HepG2 (cell line): ENCODE results near the gene AATF. TPM values are rescaled to one million over a fixed set of nuclear protein-coding genes. Genes with fewer than 3 reads are reported as not detected.

Experiments used
- ATAC-seq: fragments of 200-7000 bp; cut with Tn5 transposase; 3 replicates; pipeline ENCODE4 v1.9.1; 2020; ENCODE audit warnings: mild to moderate bottlenecking, moderate library complexity
- BruUV-seq: library from RNA; stranded (reverse); fragments of 400-500 nt; replicated peaks from 2 replicates; lab custom pipeline; 2021; lab: Mats Ljungman, UMichigan
- CTCF ChIA-PET: fragments of 300-600 bp; formaldehyde crosslinking; extraction: SDS; loops from one replicate; lab custom pipeline; 2021; ENCODE audit warnings: low total read pairs, inconsistent platforms, low intra/inter-chr PET ratio; lab: Yijun Ruan, JAX
- POLR2A ChIA-PET: fragments of 350-600 bp; sonication (Branson Sonifier 250); formaldehyde crosslinking; loops from one replicate; lab custom pipeline; 2020; ENCODE audit warnings: antibody characterized with exemption, inconsistent platforms; lab: Yijun Ruan, JAX
- DNase-seq: peaks from one replicate; pipeline ENCODE4 v3.0.0-alpha.2; 2015; ENCODE audit warnings: low spot score
- FAIRE-seq: peaks from 3 replicates; lab custom pipeline; 2011; peaks lifted over from hg19 to GRCh38; lab: Jason Lieb, UNC
- H2AFZ ChIP-seq: one replicate; pipeline ENCODE4 v1.6.1; 2011; ENCODE audit warnings: low read length, inconsistent platforms
- H3K27ac ChIP-seq: fragments of 300-600 bp; 3 replicates; pipeline ENCODE4 v1.8.0; 2011; ENCODE audit warnings: mixed run types, mild to moderate bottlenecking, mixed read lengths, low read length, inconsistent platforms; ENCODE audit not compliant: insufficient read depth; ENCODE audit errors: extremely low read length
- H3K27me3 ChIP-seq, 2 experiments: fragments of 200-600 bp in 1 of 2; 2 replicates in 1 of 2; 3 replicates in 1 of 2; pipeline versions ENCODE4 v1.6.0 to v1.8.0; 2011; ENCODE audit warnings: low read length in 2 of 2, mild to moderate bottlenecking in 2 of 2, moderate library complexity in 2 of 2, inconsistent platforms in 1 of 2; ENCODE audit not compliant: insufficient read depth in 2 of 2, control insufficient read depth in 1 of 2
- H3K36me3 ChIP-seq, 2 experiments: fragments of 200-600 bp in 1 of 2; replicated peaks in 1 of 2; 2 replicates in 1 of 2; 3 replicates in 1 of 2; pipeline versions ENCODE4 v1.5.1 to v1.8.0; 2011; ENCODE audit warnings: low read length in 2 of 2, inconsistent platforms in 1 of 2; ENCODE audit not compliant: insufficient read depth in 2 of 2, control insufficient read depth in 1 of 2
- H3K4me1 ChIP-seq: 2 replicates; pipeline ENCODE4 v1.5.1; 2012; ENCODE audit warnings: low read length, inconsistent platforms; ENCODE audit not compliant: insufficient read depth
- H3K4me2 ChIP-seq: 2 replicates; pipeline ENCODE4 v1.6.0; 2011; ENCODE audit warnings: low read depth, low read length, inconsistent platforms
- H3K4me3 ChIP-seq, 3 experiments: fragments of 200-600 bp in 1 of 3; sonication (generic), shearing (Covaris generic) in 1 of 3; replicated peaks in 1 of 3; 2 replicates each; pipeline ENCODE4 v1.5.1; 2011 to 2016; ENCODE audit warnings: low read length in 3 of 3, inconsistent platforms in 2 of 3, low read depth in 2 of 3, mild to moderate bottlenecking in 2 of 3, control low read depth in 1 of 3, mixed read lengths in 1 of 3; ENCODE audit not compliant: insufficient read depth in 1 of 3
- H3K79me2 ChIP-seq: one replicate; pipeline ENCODE4 v1.6.1; 2011; ENCODE audit warnings: low read length, inconsistent platforms; ENCODE audit not compliant: insufficient read depth
- H3K9ac ChIP-seq: 2 replicates; pipeline ENCODE4 v1.6.0; 2011; ENCODE audit warnings: mild to moderate bottlenecking, low read depth, low read length, inconsistent platforms; ENCODE audit not compliant: insufficient read depth
- H3K9me3 ChIP-seq: 2 replicates; pipeline ENCODE4 v1.5.1; 2012; ENCODE audit warnings: mild to moderate bottlenecking, low read length
- H4K20me1 ChIP-seq: 2 replicates; pipeline ENCODE4 v1.6.0; 2011; ENCODE audit warnings: inconsistent platforms, mild to moderate bottlenecking, low read length, moderate library complexity; ENCODE audit not compliant: insufficient read depth
- CHD2 ChIP-seq: IDR thresholded peaks from 2 replicates; pipeline ENCODE4 v1.6.1; 2011; ENCODE audit warnings: low read depth, low read length, improper control_type of control experiment
- HCFC1 ChIP-seq: fragments of 150-350 bp; IDR thresholded peaks from 2 replicates; pipeline ENCODE4 v1.6.1; 2014; ENCODE audit warnings: low read depth, low read length
- KLF6 ChIP-seq: IDR thresholded peaks from 2 replicates; pipeline ENCODE4 v1.8.0; 2016; ENCODE audit warnings: missing biosample characterization, missing genetic modification reagents
- MTF1 ChIP-seq: sonication (generic); formaldehyde crosslinking; IDR thresholded peaks from 2 replicates; pipeline ENCODE4 v1.5.0; 2020; ENCODE audit warnings: missing genetic modification reagents
- NFKBIZ ChIP-seq: IDR thresholded peaks from 2 replicates; pipeline ENCODE4 v1.6.1; 2018; ENCODE audit warnings: missing genetic modification reagents, missing compliant biosample characterization
- PHF8 ChIP-seq: sonication (generic); formaldehyde crosslinking; IDR thresholded peaks from 2 replicates; pipeline ENCODE4 v1.5.0; 2020; ENCODE audit warnings: missing genetic modification reagents
- SALL1 ChIP-seq: sonication (generic); formaldehyde crosslinking; IDR thresholded peaks from 2 replicates; pipeline ENCODE4 v1.8.0; 2022; ENCODE audit warnings: mild to moderate bottlenecking, missing genetic modification reagents
- ZNF20 ChIP-seq: sonication (generic); formaldehyde crosslinking; IDR thresholded peaks from 2 replicates; pipeline ENCODE4 v1.4.0; 2020; ENCODE audit warnings: mild to moderate bottlenecking, moderate library complexity, missing genetic modification reagents
- ZNF331 ChIP-seq: sonication (generic); formaldehyde crosslinking; IDR thresholded peaks from 2 replicates; pipeline ENCODE4 v1.4.0; 2020; ENCODE audit warnings: missing genetic modification reagents
- ZNF501 ChIP-seq: sonication (generic); formaldehyde crosslinking; IDR thresholded peaks from 2 replicates; pipeline ENCODE4 v1.5.1; 2020; ENCODE audit warnings: mild to moderate bottlenecking, moderate library complexity, missing genetic modification reagents
- ZNF552 ChIP-seq: sonication (generic); formaldehyde crosslinking; IDR thresholded peaks from 2 replicates; pipeline ENCODE4 v1.9.0; 2022; ENCODE audit warnings: missing genetic modification reagents, mild to moderate bottlenecking, borderline replicate concordance
- ZNF672 ChIP-seq: sonication (generic); formaldehyde crosslinking; IDR thresholded peaks from 2 replicates; pipeline ENCODE4 v1.8.1; 2022; ENCODE audit warnings: missing genetic modification reagents
- ZNF674 ChIP-seq: sonication (generic); formaldehyde crosslinking; IDR thresholded peaks from 2 replicates; pipeline ENCODE4 v1.5.0; 2020; ENCODE audit warnings: low read depth, mild to moderate bottlenecking, missing genetic modification reagents
- ZNF841 ChIP-seq: sonication (generic); formaldehyde crosslinking; IDR thresholded peaks from 2 replicates; pipeline ENCODE4 v1.8.1; 2023; ENCODE audit warnings: missing genetic modification reagents, borderline replicate concordance
- WGBS: methylation state at CpG from one replicate; pipeline ENCODE4 v1.1.6; 2017; ENCODE audit warnings: low lambda C conversion rate; 5-methylcytosine and 5-hydroxymethylcytosine counted together
- in situ Hi-C: cut with HindIII; loops from 2 replicates; pipeline ENCODE4 v1.10.0; 2017; ENCODE audit warnings: low pct_unique_long_range_greater_than_20kb; ENCODE audit not compliant: extremely low pct_ligation_motif_present
- intact Hi-C: fragments of 100-400 bp; cut with micrococcal nuclease; formaldehyde crosslinking; loops from one replicate; pipeline ENCODE4 v1.10.0; 2022; ENCODE audit not compliant: unreplicated experiment
- polyA plus RNA-seq, 8 experiments: library from polyadenylated mRNA; depleted of rRNA in 3 of 8; stranded (reverse) in 7 of 8; unstranded in 1 of 8; fragments of >200 nt; fragmentation: Illumina TruSeq in 4 of 8; extraction: Trizol in 4 of 8; gene quantifications; 2 replicates each; pipeline versions ENCODE4 v1.2.1 to v1.2.3, GENCODE V29; 2011 to 2016; ENCODE audit warnings: low read depth in 4 of 8, missing spikeins in 1 of 8, mixed read lengths in 1 of 8; ENCODE audit not compliant: insufficient read depth in 1 of 8
- total RNA-seq, 5 experiments: library from RNA; depleted of rRNA; stranded (reverse); fragments of >200 nt; fragmentation: Illumina TruSeq; extraction: Trizol; gene quantifications; 2 replicates each; pipeline ENCODE4 v1.2.3, GENCODE V29; 2016; ENCODE audit warnings: low read depth in 1 of 5
- TF ChIP-seq, protein P1 (sequence below): sonication (generic); formaldehyde crosslinking; IDR thresholded peaks from 2 replicates; pipeline ENCODE4 v1.5.0; 2020; ENCODE audit warnings: missing genetic modification reagents

The AATF gene
- total and polyA plus RNA-seq, 2 of the 13 experiments (the other 11 are each of a cell fraction or from before 2014, with no cell fraction given), result 9.1 to 53.3 TPM

DNA sequence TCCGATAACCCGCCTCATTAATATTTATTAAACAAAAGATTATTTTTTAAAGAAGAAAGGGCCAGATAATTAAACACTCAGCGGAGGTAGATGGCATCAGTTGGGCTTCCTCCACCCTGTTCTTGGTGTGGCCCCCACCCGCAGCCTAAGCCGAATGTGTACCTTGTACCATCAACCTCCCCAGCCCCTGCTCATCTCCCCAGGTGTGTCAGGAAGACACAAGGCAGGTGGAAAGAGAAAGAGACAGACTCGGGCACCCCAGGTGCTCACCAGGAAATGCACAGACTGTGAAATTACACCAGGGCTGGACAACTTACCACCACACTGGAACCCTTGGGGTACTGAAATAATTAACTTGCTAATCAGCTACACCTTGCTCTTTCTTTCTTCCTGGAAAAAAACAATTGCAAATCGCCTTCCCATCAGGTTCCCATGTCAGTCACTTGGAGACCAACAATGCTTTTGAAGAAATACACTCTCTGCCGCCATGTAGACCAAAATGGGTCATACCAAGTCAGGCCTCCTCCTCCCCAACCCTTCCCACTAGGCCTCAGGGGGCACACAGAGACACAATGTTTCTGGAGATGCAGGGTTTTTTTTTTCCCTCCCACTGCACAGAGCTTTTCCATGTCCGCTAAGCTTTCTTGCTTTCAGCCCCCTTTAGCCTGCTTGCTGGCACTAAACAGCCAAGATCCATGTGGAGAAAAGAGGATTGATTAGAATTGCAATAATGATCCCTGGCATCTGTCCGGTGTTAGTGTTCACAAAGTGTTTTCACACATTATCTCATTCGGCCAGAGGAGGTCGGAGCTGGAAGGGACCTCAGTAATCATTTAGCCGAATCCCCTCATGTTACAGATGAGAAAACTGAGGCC, 20.0 kb upstream of the AATF start:
- DNase-seq (no peak), ATAC-seq (no peak), FAIRE-seq (no peak)
- no peak overlapping the region for H2AFZ ChIP-seq
- intact Hi-C loops, result no loop called here
- H3K9me3 ChIP-seq, result no peaks in the 10 kb centered on the region
- no TSS peak for BruUV-seq
- 50% methylated on average over 13 of the region's 13 CpGs for WGBS
- no peak overlapping the region for H3K27ac ChIP-seq
- TF ChIP-seq PHF8 (CRISPR knock-in tag), result no peak
- no peak for TF ChIP-seq ZNF20 (CRISPR knock-in tag)
- no peak for TF ChIP-seq ZNF552 (CRISPR knock-in tag)
- TF ChIP-seq CHD2, result no peak
- no peak for TF ChIP-seq SALL1 (CRISPR knock-in tag)
- no peak for TF ChIP-seq HCFC1
- TF ChIP-seq, protein P1, sequence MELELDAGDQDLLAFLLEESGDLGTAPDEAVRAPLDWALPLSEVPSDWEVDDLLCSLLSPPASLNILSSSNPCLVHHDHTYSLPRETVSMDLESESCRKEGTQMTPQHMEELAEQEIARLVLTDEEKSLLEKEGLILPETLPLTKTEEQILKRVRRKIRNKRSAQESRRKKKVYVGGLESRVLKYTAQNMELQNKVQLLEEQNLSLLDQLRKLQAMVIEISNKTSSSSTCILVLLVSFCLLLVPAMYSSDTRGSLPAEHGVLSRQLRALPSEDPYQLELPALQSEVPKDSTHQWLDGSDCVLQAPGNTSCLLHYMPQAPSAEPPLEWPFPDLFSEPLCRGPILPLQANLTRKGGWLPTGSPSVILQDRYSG (CRISPR knock-in tag), result no peak
- TF ChIP-seq KLF6 (CRISPR knock-in tag), result no peak
- TF ChIP-seq MTF1, result no peak
- no peak for TF ChIP-seq ZNF841 (CRISPR knock-in tag)
- TF ChIP-seq ZNF331, result no peak
- TF ChIP-seq ZNF672 (CRISPR knock-in tag), result no peak
- TF ChIP-seq NFKBIZ, result no peak
- no peak for TF ChIP-seq ZNF674
- no peak for TF ChIP-seq ZNF501
- no peaks in the 10 kb centered on the region for H4K20me1 ChIP-seq
- no peak overlapping the region for H3K4me3 ChIP-seq
- H3K36me3 ChIP-seq, result no peaks in the 10 kb centered on the region
- ChIA-PET POLR2A (no interaction called here), CTCF (no interaction called here)
- in situ Hi-C loops, result no loop called here
- H3K4me1 ChIP-seq, result peaks cover 4% of the 10 kb centered on the region
- H3K27me3 ChIP-seq, result peaks cover 14 to 64% of the 10 kb centered on the region in 2 experiments; a peak in 4 of 5 replicates
- H3K4me2 ChIP-seq, result no peak overlapping the region
- H3K9ac ChIP-seq, result no peak overlapping the region
- no peaks in the 10 kb centered on the region for H3K79me2 ChIP-seq
